ENCODE measurements around the gene PHACTR3. TPM values are rescaled to one million over a fixed set of nuclear protein-coding genes. Genes with fewer than 3 reads are reported as not detected.

Gene PHACTR3
- total RNA-seq, 1 experiment from 2014 or later: 10.0 TPM

DNA sequence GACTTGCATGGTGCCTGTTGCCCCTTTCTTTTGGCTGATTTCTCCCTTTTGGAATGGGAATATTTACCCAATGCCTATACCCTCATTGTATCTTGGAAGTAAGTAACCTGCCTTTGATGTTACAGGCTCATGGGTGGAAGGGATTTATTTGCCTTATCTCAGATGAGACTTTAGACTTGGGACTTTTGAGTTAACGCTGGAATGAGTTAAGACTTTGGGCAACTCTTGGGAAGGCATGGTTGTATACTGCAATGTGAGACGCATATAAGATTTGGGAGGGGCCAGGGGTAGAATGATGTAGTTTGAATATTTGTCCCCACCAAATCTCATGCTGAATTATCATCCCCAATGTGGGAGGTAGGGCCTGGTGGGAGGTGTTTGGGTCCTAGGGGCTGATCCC is 253.6 kb downstream of the PHACTR3 start:
- no peaks in the 10 kb centered on the region for H3K36me3 Mint-ChIP-seq (ENCODE audit: insufficient read depth, unreplicated experiment)

DNA sequence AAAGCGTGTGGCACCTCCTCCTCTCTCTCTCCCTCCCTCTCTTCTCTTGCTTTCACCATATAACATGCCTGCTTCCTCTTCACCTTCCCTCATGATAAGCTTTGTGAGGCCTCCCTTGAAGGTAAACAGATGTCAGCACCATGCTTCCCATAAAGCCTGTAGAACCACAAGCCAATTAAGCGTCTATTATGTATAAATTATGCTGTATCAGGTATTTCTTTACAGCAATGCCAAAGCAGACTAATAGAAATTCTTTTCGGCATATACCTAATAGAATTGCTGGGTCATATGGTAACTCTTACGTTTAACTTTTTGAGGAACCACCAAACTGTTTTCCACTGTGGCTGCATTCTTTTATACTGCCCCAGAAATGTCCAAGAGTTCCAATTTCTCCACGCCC is 254.1 kb downstream of the PHACTR3 start:
- TF ChIP-seq, protein P1, sequence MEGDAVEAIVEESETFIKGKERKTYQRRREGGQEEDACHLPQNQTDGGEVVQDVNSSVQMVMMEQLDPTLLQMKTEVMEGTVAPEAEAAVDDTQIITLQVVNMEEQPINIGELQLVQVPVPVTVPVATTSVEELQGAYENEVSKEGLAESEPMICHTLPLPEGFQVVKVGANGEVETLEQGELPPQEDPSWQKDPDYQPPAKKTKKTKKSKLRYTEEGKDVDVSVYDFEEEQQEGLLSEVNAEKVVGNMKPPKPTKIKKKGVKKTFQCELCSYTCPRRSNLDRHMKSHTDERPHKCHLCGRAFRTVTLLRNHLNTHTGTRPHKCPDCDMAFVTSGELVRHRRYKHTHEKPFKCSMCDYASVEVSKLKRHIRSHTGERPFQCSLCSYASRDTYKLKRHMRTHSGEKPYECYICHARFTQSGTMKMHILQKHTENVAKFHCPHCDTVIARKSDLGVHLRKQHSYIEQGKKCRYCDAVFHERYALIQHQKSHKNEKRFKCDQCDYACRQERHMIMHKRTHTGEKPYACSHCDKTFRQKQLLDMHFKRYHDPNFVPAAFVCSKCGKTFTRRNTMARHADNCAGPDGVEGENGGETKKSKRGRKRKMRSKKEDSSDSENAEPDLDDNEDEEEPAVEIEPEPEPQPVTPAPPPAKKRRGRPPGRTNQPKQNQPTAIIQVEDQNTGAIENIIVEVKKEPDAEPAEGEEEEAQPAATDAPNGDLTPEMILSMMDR (IDR thresholded peaks at IDR 0.05; ENCODE audit: unreplicated experiment): no peak
- BruUV-seq (replicated peaks): no TSS peak
- no peak overlapping the region for H3K4me3 Mint-ChIP-seq (ENCODE audit: low read depth, unreplicated experiment)
- H3K4me1 Mint-ChIP-seq (ENCODE audit: low read depth, unreplicated experiment): no peaks in the 10 kb centered on the region
- H3K36me3 Mint-ChIP-seq (ENCODE audit: insufficient read depth, unreplicated experiment): no peaks in the 10 kb centered on the region
- DNase-seq: no peak
- intact Hi-C loops (cut with micrococcal nuclease; ENCODE audit: unreplicated experiment): no loop called here
- H3K27me3 Mint-ChIP-seq (ENCODE audit: unreplicated experiment): no peaks in the 10 kb centered on the region
- CTCF ChIA-PET: no interaction called here
- no peak overlapping the region for H3K27ac Mint-ChIP-seq (ENCODE audit: unreplicated experiment)
- peaks cover 2% of the 10 kb centered on the region for H3K9me3 Mint-ChIP-seq (ENCODE audit: low read depth, unreplicated experiment)

More for the DNA sequence above, 253.6 kb downstream of the PHACTR3 start:
- Mint-ChIP-seq H3K9me3 (ENCODE audit: low read depth, unreplicated experiment) (peaks cover 2% of the 10 kb centered on the region), H3K4me3 (ENCODE audit: low read depth, unreplicated experiment) (no peak overlapping the region), H3K27ac (ENCODE audit: unreplicated experiment) (no peak overlapping the region), H3K27me3 (ENCODE audit: unreplicated experiment) (no peaks in the 10 kb centered on the region), H3K4me1 (ENCODE audit: low read depth, unreplicated experiment) (no peaks in the 10 kb centered on the region)
- TF ChIP-seq, protein P1 (IDR thresholded peaks at IDR 0.05; ENCODE audit: unreplicated experiment): no peak
- no peak for DNase-seq
- no TSS peak for BruUV-seq (replicated peaks)
- CTCF ChIA-PET: no interaction called here
- intact Hi-C loops (cut with micrococcal nuclease; ENCODE audit: unreplicated experiment): no loop called here

DNA sequence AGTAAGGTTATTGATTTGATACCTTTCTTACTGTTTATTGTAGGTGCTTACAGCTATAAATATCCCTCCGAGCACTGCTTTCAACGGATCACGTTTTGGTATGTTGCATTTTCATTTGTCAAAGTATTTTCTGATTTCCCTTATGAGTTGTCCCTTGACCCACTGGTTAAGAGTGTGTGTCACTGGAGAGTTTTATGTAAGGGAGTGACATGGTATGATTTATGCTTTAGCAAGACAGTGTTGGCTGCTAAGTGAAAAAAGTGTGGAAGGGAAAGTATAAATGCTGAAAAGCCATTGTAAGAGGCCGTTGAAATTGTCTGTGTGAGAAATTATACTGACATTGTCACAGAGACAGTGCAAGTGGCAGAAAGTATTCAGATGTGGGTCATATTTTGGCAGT is 257.1 kb downstream of the PHACTR3 start:
- CTCF ChIA-PET: no interaction called here
- no peaks in the 10 kb centered on the region for H3K36me3 Mint-ChIP-seq (ENCODE audit: insufficient read depth, unreplicated experiment)
- H3K4me3 Mint-ChIP-seq (ENCODE audit: low read depth, unreplicated experiment): no peak overlapping the region
- H3K9me3 Mint-ChIP-seq (ENCODE audit: low read depth, unreplicated experiment): peaks cover 2% of the 10 kb centered on the region
- intact Hi-C loops (cut with micrococcal nuclease; ENCODE audit: unreplicated experiment): no loop called here
- no TSS peak for BruUV-seq (replicated peaks)
- TF ChIP-seq, protein P1 (IDR thresholded peaks at IDR 0.05; ENCODE audit: unreplicated experiment): no peak
- DNase-seq: no peak
- H3K4me1 Mint-ChIP-seq (ENCODE audit: low read depth, unreplicated experiment): no peaks in the 10 kb centered on the region
- H3K27me3 Mint-ChIP-seq (ENCODE audit: unreplicated experiment): no peaks in the 10 kb centered on the region
- no peak overlapping the region for H3K27ac Mint-ChIP-seq (ENCODE audit: unreplicated experiment)

DNA sequence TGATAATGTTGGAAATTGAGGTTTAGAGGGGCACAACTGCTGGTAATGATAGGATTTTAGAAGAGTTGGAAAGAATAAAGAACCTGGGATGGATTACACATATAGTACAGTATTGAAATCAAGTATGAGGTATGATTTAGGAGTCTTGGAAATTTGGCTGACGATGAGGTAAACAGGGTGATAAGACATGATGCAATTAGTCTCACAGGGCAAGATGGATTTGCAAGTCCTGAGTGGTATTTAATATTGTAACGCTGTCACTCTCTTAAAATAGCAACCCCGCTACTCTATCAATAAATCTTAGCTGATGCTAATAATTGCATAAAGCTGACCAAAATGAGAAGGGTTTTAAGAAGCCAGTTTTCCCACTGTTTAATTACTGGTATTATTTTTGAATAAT is 258.7 kb downstream of the PHACTR3 start:
- Mint-ChIP-seq H3K36me3 (ENCODE audit: insufficient read depth, unreplicated experiment) (no peaks in the 10 kb centered on the region), H3K4me1 (ENCODE audit: low read depth, unreplicated experiment) (no peaks in the 10 kb centered on the region), H3K9me3 (ENCODE audit: low read depth, unreplicated experiment) (peaks cover 2% of the 10 kb centered on the region), H3K27me3 (ENCODE audit: unreplicated experiment) (no peaks in the 10 kb centered on the region), H3K4me3 (ENCODE audit: low read depth, unreplicated experiment) (no peak overlapping the region), H3K27ac (ENCODE audit: unreplicated experiment) (no peak overlapping the region)
- CTCF ChIA-PET: no interaction called here
- intact Hi-C loops (cut with micrococcal nuclease; ENCODE audit: unreplicated experiment): no loop called here
- no peak for DNase-seq
- BruUV-seq (replicated peaks): no TSS peak
- TF ChIP-seq, protein P1 (IDR thresholded peaks at IDR 0.05; ENCODE audit: unreplicated experiment): no peak
